Liver (tissue), 9 donors: ENCODE data around the gene DHRSX. TPM values are rescaled to one million over a fixed set of nuclear protein-coding genes. Genes with fewer than 3 reads are reported as not detected.
"Not testable (repeated sequence)": the region's sequence is repeated elsewhere in the genome, so short reads cannot be mapped to it uniquely, and the experiment has no call there.

Source experiments
- DNase-seq: peaks from one replicate; pipeline ENCODE4 v3.0.0-alpha.2; 2017; ENCODE audit warnings: low spot score
- H3K27ac ChIP-seq, 2 donors: one replicate each; pipeline ENCODE4 v1.7.0; 2013; ENCODE audit warnings: inconsistent platforms in 2 of 2, low read length in 2 of 2, control low read depth in 1 of 2, low read depth in 1 of 2, mild to moderate bottlenecking in 1 of 2
- H3K27me3 ChIP-seq, 4 donors: one replicate each; pipeline versions ENCODE4 v1.6.1 to v1.7.0; 2013; ENCODE audit warnings: low read length in 3 of 4, inconsistent platforms in 1 of 4, mild to moderate bottlenecking in 1 of 4, moderate library complexity in 1 of 4; ENCODE audit not compliant: control insufficient read depth in 4 of 4, insufficient read depth in 4 of 4
- H3K36me3 ChIP-seq, 4 donors: one replicate each; pipeline versions ENCODE4 v1.6.1 to v1.7.0; 2013; ENCODE audit warnings: low read length in 3 of 4, mild to moderate bottlenecking in 3 of 4, low read depth in 1 of 4, moderate library complexity in 1 of 4; ENCODE audit not compliant: control insufficient read depth in 4 of 4, insufficient read depth in 3 of 4
- H3K4me1 ChIP-seq, 4 donors: one replicate each; pipeline versions ENCODE4 v1.6.1 to v1.7.0; 2013; ENCODE audit warnings: low read length in 3 of 4, mild to moderate bottlenecking in 3 of 4, moderate library complexity in 1 of 4; ENCODE audit not compliant: control insufficient read depth in 4 of 4, insufficient read depth in 4 of 4
- H3K4me3 ChIP-seq, 3 donors: one replicate each; pipeline versions ENCODE4 v1.6.1 to v1.7.0; 2013; ENCODE audit warnings: low read length in 3 of 3, control low read depth in 1 of 3, low read depth in 1 of 3, mild to moderate bottlenecking in 1 of 3
- H3K9ac ChIP-seq, 2 donors: one replicate each; pipeline ENCODE4 v1.7.0; 2013; ENCODE audit warnings: low read length in 2 of 2, mild to moderate bottlenecking in 2 of 2, moderate library complexity in 2 of 2, control low read depth in 1 of 2, low read depth in 1 of 2
- H3K9me3 ChIP-seq, 4 donors: one replicate each; pipeline versions ENCODE4 v1.6.1 to v1.7.0; 2013; ENCODE audit warnings: low read length in 3 of 4; ENCODE audit not compliant: control insufficient read depth in 4 of 4
- EGR1 ChIP-seq, 2 donors: IDR thresholded peaks; 2 replicates each; pipeline ENCODE4 v1.6.1; 2016 to 2018; ENCODE audit warnings: antibody characterized with exemption in 2 of 2, low read depth in 2 of 2
- FOXA1 ChIP-seq: IDR thresholded peaks from 2 replicates; pipeline ENCODE4 v1.6.1; 2016; ENCODE audit warnings: antibody characterized with exemption
- FOXA2 ChIP-seq: IDR thresholded peaks from 2 replicates; pipeline ENCODE4 v1.6.1; 2016; ENCODE audit warnings: antibody characterized with exemption
- GABPA ChIP-seq, 2 donors: IDR thresholded peaks in 1 of 2; conservative IDR thresholded peaks in 1 of 2; 2 replicates each; pipeline ENCODE4 v1.6.1; 2016; ENCODE audit warnings: antibody characterized with exemption in 2 of 2, mild to moderate bottlenecking in 1 of 2, moderate library complexity in 1 of 2
- HNF4A ChIP-seq, 2 donors: conservative IDR thresholded peaks; 2 replicates each; pipeline ENCODE4 v1.6.1; 2016; ENCODE audit warnings: antibody characterized with exemption in 2 of 2, mild to moderate bottlenecking in 2 of 2
- HNF4G ChIP-seq: IDR thresholded peaks from 2 replicates; pipeline ENCODE4 v1.6.1; 2016; ENCODE audit warnings: antibody characterized with exemption
- JUND ChIP-seq, 2 donors: IDR thresholded peaks; 2 replicates each; pipeline ENCODE4 v1.6.1; 2016; ENCODE audit warnings: antibody characterized with exemption in 2 of 2
- NR2F2 ChIP-seq: IDR thresholded peaks from 2 replicates; pipeline ENCODE4 v1.6.1; 2016; ENCODE audit warnings: antibody characterized with exemption
- RAD21 ChIP-seq, 2 donors: IDR thresholded peaks; 2 replicates each; pipeline ENCODE4 v1.6.1; 2016; ENCODE audit warnings: antibody characterized with exemption in 2 of 2, mild to moderate bottlenecking in 2 of 2
- RXRA ChIP-seq, 2 donors: IDR thresholded peaks; 2 replicates each; pipeline ENCODE4 v1.6.1; 2017 to 2018; ENCODE audit warnings: antibody characterized with exemption in 2 of 2, mild to moderate bottlenecking in 1 of 2
- SP1 ChIP-seq: IDR thresholded peaks from 2 replicates; pipeline ENCODE4 v1.6.1; 2018; ENCODE audit warnings: antibody characterized with exemption, mild to moderate bottlenecking
- TAF1 ChIP-seq: conservative IDR thresholded peaks from 2 replicates; pipeline ENCODE4 v1.6.1; 2016; ENCODE audit warnings: antibody characterized with exemption, mild to moderate bottlenecking
- YY1 ChIP-seq: IDR thresholded peaks from 2 replicates; pipeline ENCODE4 v1.6.1; 2016; ENCODE audit warnings: antibody characterized with exemption, mild to moderate bottlenecking
- WGBS: extraction: QIAGEN DNeasy Blood & Tissue Kit; methylation state at CpG from one replicate; pipeline ENCODE4 v1.1.7; 2013; 5-methylcytosine and 5-hydroxymethylcytosine counted together
- polyA plus RNA-seq, 2 donors: library from polyadenylated mRNA; stranded (reverse) in 1 of 2; unstranded in 1 of 2; fragments of 200-250 nt in 1 of 2; fragments of >200 nt in 1 of 2; fragmentation: Nextera tagmentation in 1 of 2; extraction: Ambion mirVana in 1 of 2; gene quantifications; one replicate each; pipeline versions ENCODE4 v1.2.1 to v1.2.3, GENCODE V29; 2013 to 2015
- total RNA-seq, 2 donors: library from RNA; depleted of rRNA; stranded (reverse); fragments of >200 nt; gene quantifications; one replicate each; pipeline ENCODE4 v1.2.3, GENCODE V29; 2014
- TF ChIP-seq, protein P1 (sequence below): IDR thresholded peaks from 2 replicates; pipeline ENCODE4 v1.6.1; 2016; ENCODE audit warnings: antibody characterized with exemption, mild to moderate bottlenecking
- TF ChIP-seq, protein P2 (sequence below): fragments of 150-350 bp; IDR thresholded peaks from 2 replicates; pipeline ENCODE4 v1.5.1; 2017; ENCODE audit warnings: improper control_type of control experiment, low read depth, low read length; ENCODE audit not compliant: missing input control
- TF ChIP-seq, protein P3 (sequence below): IDR thresholded peaks from 2 replicates; pipeline ENCODE4 v1.6.1; 2016; ENCODE audit warnings: antibody characterized with exemption
- TF ChIP-seq, protein P4 (sequence below): IDR thresholded peaks from 2 replicates; pipeline ENCODE4 v1.6.1; 2016; ENCODE audit warnings: antibody characterized with exemption
- TF ChIP-seq, protein P5 (sequence below): IDR thresholded peaks from 2 replicates; pipeline ENCODE4 v1.6.1; 2016; ENCODE audit warnings: antibody characterized with exemption
- donor health status: healthy.
- donor health status: healthy.
- donor health status: healthy.
- donor health status: healthy.
- donor health status: healthy.

DHRSX gene
- total and polyA plus RNA-seq, 4 donors = 17.2 to 35.2 (median 23.3) TPM

DNA sequence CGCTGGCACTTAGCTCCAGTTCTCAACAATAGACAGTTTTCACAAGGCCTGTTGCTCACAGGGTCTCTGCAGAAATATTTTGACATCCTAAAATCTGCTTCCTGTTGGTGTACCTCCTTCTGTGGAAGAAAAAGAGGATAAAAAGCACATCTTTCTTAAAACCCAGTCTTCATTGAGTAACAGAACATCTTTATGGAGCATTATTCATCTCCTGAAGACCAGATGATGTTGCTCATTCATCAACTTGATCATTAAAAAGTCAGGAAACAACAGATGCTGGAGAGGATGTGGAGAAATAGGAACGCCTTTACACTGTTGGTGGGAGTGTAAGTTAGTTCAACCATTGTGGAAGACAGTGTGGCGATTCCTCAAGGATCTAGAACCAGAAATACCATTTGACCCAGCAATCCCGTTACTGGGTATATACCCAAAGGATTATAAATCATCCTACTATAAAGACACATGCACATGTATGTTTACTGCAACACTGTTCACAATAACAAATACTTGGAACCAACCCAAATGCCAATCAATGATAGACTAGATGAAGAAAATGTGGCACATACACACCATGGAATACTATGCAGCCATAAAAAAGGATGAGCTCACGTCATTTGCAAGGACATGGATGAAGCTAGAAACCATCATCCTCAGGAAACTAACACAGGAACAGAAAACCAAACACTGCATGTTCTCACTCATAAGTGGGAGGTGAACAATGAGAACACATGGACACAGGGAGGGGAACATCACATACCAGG lies 33.7 kb upstream of the DHRSX start:
- not testable (repeated sequence) for H3K9me3 ChIP-seq, H3K9ac ChIP-seq, H3K4me3 ChIP-seq, H3K4me1 ChIP-seq, H3K36me3 ChIP-seq, H3K27ac ChIP-seq, DNase-seq, H3K27me3 ChIP-seq
- WGBS = 66% methylated on average over 5 of the region's 5 CpGs

DNA sequence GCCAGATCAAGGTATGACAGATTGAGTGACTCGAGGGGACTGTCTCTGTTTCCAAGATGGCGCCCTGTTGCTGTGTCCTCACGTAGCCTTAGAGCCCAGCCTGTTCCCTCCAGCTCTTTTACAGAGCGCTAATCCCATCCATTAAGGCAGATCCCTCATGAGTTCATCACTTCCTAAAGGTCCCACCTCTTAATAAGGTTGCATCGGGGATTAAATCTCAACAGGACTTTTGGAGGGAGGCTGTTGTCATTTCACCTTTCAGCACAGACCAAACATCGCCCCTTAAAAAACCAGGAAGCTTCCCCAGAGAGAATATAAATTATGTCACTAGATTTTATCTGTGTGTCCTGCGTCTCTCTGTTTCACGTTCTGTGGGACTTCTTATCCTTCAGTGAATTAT lies 32.6 kb upstream of the DHRSX start:
- no peaks in the 10 kb centered on the region for H3K36me3 ChIP-seq
- H3K27me3 ChIP-seq = no peaks in the 10 kb centered on the region
- no peak overlapping the region for H3K9ac ChIP-seq
- H3K9me3 ChIP-seq = no peaks in the 10 kb centered on the region
- no peak for DNase-seq
- 80% methylated on average over 8 of the region's 8 CpGs for whole genome bisulfite sequencing
- TF ChIP-seq, protein P1, sequence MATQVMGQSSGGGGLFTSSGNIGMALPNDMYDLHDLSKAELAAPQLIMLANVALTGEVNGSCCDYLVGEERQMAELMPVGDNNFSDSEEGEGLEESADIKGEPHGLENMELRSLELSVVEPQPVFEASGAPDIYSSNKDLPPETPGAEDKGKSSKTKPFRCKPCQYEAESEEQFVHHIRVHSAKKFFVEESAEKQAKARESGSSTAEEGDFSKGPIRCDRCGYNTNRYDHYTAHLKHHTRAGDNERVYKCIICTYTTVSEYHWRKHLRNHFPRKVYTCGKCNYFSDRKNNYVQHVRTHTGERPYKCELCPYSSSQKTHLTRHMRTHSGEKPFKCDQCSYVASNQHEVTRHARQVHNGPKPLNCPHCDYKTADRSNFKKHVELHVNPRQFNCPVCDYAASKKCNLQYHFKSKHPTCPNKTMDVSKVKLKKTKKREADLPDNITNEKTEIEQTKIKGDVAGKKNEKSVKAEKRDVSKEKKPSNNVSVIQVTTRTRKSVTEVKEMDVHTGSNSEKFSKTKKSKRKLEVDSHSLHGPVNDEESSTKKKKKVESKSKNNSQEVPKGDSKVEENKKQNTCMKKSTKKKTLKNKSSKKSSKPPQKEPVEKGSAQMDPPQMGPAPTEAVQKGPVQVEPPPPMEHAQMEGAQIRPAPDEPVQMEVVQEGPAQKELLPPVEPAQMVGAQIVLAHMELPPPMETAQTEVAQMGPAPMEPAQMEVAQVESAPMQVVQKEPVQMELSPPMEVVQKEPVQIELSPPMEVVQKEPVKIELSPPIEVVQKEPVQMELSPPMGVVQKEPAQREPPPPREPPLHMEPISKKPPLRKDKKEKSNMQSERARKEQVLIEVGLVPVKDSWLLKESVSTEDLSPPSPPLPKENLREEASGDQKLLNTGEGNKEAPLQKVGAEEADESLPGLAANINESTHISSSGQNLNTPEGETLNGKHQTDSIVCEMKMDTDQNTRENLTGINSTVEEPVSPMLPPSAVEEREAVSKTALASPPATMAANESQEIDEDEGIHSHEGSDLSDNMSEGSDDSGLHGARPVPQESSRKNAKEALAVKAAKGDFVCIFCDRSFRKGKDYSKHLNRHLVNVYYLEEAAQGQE = no peak
- TF ChIP-seq SP1 = no peak
- TF ChIP-seq HNF4G = no peak
- TF ChIP-seq, protein P2, sequence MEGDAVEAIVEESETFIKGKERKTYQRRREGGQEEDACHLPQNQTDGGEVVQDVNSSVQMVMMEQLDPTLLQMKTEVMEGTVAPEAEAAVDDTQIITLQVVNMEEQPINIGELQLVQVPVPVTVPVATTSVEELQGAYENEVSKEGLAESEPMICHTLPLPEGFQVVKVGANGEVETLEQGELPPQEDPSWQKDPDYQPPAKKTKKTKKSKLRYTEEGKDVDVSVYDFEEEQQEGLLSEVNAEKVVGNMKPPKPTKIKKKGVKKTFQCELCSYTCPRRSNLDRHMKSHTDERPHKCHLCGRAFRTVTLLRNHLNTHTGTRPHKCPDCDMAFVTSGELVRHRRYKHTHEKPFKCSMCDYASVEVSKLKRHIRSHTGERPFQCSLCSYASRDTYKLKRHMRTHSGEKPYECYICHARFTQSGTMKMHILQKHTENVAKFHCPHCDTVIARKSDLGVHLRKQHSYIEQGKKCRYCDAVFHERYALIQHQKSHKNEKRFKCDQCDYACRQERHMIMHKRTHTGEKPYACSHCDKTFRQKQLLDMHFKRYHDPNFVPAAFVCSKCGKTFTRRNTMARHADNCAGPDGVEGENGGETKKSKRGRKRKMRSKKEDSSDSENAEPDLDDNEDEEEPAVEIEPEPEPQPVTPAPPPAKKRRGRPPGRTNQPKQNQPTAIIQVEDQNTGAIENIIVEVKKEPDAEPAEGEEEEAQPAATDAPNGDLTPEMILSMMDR = no peak
- no peak for TF ChIP-seq RXRA (IDR thresholded peaks at IDR 0.05)
- TF ChIP-seq, protein P3, sequence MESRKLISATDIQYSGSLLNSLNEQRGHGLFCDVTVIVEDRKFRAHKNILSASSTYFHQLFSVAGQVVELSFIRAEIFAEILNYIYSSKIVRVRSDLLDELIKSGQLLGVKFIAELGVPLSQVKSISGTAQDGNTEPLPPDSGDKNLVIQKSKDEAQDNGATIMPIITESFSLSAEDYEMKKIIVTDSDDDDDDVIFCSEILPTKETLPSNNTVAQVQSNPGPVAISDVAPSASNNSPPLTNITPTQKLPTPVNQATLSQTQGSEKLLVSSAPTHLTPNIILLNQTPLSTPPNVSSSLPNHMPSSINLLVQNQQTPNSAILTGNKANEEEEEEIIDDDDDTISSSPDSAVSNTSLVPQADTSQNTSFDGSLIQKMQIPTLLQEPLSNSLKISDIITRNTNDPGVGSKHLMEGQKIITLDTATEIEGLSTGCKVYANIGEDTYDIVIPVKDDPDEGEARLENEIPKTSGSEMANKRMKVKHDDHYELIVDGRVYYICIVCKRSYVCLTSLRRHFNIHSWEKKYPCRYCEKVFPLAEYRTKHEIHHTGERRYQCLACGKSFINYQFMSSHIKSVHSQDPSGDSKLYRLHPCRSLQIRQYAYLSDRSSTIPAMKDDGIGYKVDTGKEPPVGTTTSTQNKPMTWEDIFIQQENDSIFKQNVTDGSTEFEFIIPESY = no peak
- TF ChIP-seq, protein P4, sequence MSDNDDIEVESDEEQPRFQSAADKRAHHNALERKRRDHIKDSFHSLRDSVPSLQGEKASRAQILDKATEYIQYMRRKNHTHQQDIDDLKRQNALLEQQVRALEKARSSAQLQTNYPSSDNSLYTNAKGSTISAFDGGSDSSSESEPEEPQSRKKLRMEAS = no peak
- TF ChIP-seq EGR1 (IDR thresholded peaks at IDR 0.05; ENCODE audit: low read depth in 2 of 2) = no peak
- TF ChIP-seq TAF1 = no peak
- TF ChIP-seq YY1 = no peak
- no peak for TF ChIP-seq GABPA (IDR thresholded peaks at IDR 0.05 in 1 of 2, conservative IDR thresholded peaks at IDR 0.05 in 1 of 2)
- TF ChIP-seq, protein P5, sequence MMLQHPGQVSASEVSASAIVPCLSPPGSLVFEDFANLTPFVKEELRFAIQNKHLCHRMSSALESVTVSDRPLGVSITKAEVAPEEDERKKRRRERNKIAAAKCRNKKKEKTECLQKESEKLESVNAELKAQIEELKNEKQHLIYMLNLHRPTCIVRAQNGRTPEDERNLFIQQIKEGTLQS = no peak
- no peak for TF ChIP-seq FOXA2
- TF ChIP-seq JUND (IDR thresholded peaks at IDR 0.05) = no peak
- no peak for TF ChIP-seq HNF4A (conservative IDR thresholded peaks at IDR 0.05)
- no peak for TF ChIP-seq NR2F2
- TF ChIP-seq FOXA1 = no peak
- TF ChIP-seq RAD21 (IDR thresholded peaks at IDR 0.05) = no peak
- H3K27ac ChIP-seq = no peak overlapping the region
- no peaks in the 10 kb centered on the region for H3K4me1 ChIP-seq
- no peak overlapping the region for H3K4me3 ChIP-seq
